ENCODE results near the gene NAV2.

NAV2 gene

GRCh38 chr11:20024172-20024935 lies 311.7 kb downstream of the NAV2 start:
- no peak for DNase-seq (ENCODE audit: low read depth)

- DNase-seq (ENCODE audit: low read depth) = no peak
Measured at GRCh38 chr11:20025332-20025840, 312.7 kb downstream of the NAV2 start.

GRCh38 chr11:20026629-20027555 lies 314.3 kb downstream of the NAV2 start:
- no peak for DNase-seq (ENCODE audit: low read depth)

- DNase-seq (ENCODE audit: low read depth) = no peak
Measured at GRCh38 chr11:20027556-20028013, 314.9 kb downstream of the NAV2 start.

DNA sequence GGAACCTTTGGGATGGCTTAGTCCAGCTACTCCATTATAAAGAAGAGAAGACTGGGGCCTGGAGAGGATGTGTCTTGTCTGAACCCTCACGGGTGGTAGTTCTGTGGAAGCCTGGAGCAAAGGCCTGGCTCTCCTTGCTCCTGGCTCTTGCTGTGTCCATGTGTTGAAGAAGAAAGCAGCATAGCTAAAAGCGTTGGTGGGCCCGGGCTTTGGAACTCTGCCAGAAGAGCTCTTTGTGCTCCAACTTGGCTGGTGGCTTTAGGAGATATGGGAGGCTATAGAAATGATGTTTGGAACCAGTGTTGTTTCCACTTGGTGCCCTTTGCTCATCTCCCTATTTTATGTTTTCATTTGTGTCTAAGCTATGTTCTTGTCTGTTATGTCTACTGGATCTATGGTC lies 316.6 kb downstream of the NAV2 start:
- no peak for DNase-seq (ENCODE audit: low read depth)

DNA sequence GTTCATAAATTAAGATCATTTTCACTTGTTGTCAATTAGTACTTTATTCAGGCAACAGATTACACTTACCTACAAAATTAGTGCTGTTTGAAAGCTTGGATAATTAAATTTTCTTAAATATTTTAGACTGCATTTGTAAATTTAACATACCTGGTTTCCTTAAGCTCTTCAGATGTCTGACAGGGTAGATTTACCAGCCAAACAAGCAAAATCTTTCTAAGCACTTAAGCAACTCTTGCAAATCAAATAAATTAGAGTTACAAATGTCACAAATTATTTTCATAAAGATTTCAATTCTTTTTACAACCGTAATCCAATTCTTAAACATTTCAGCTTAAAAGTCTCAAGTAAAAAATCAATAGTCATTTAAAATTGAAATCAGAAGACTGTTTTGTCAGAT lies 317.8 kb downstream of the NAV2 start:
- DNase-seq (ENCODE audit: low read depth) = no peak

- no peak for DNase-seq (ENCODE audit: low read depth)
Measured at GRCh38 chr11:20031155-20032001, 318.7 kb downstream of the NAV2 start.

DNA sequence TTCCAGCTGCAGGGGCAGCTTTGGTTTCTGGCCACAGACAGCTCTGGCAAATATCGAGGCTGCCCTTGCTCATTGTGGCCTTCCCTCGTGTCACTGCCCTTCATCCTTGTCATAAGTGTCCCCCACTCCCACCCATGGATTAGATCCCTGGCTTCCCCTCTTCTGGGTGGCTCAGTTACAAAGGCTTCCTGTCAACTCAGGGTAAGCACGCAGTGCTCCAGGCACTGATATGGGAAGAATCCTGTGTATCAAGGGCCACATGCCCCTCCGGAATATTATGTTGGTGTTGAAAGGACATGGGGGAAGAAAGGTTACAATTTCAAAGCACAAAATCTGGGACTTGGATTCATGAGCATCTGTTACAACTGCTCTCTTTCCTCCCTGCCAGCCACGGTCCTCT lies 319.5 kb downstream of the NAV2 start:
- no peak for DNase-seq (ENCODE audit: low read depth)

DNA sequence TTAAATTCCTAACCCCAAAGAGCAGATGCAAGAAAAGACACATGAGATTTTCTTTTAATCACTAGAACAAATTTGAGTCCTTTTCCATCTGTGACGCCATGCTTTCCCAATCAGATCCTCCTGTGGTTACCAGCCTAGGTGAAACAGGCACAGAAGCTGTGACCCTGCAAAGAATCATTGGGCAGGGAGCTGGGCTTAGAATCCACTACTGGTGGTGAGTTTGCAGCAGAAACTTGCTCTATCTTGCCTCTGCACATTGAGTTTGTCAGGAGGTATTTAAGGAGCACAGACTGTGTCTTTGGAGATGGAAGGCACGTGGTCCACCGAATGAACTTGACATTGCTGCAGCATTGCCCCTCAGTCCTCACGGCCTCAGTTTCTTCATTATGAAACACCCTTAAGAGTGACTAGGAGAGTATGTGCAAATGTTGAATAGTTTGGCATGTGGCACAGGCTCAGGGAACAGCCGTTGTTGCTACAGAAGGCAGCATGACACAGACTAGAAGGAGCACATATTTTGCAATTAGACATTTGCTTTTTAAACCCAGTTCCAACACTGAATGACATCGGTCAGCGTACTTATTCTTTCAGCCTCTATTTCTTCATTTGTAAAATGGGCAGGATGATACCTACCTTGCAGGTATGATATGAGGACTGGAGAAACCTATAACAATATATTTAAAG lies 320.1 kb downstream of the NAV2 start:
- DNase-seq (ENCODE audit: low read depth) = no peak

GRCh38 chr11:20033806-20034205 lies 321.2 kb downstream of the NAV2 start:
- DNase-seq (ENCODE audit: low read depth) = no peak

GRCh38 chr11:20034941-20035340 lies 322.3 kb downstream of the NAV2 start:
- no peak for DNase-seq (ENCODE audit: low read depth)

- no peak for DNase-seq (ENCODE audit: low read depth)
Measured at GRCh38 chr11:20035375-20035700, 322.7 kb downstream of the NAV2 start.

GRCh38 chr11:20035701-20036601 lies 323.3 kb downstream of the NAV2 start:
- no peak for DNase-seq (ENCODE audit: low read depth)

- no peak for DNase-seq (ENCODE audit: low read depth)
Measured at GRCh38 chr11:20036626-20037335, 324.1 kb downstream of the NAV2 start.

DNA sequence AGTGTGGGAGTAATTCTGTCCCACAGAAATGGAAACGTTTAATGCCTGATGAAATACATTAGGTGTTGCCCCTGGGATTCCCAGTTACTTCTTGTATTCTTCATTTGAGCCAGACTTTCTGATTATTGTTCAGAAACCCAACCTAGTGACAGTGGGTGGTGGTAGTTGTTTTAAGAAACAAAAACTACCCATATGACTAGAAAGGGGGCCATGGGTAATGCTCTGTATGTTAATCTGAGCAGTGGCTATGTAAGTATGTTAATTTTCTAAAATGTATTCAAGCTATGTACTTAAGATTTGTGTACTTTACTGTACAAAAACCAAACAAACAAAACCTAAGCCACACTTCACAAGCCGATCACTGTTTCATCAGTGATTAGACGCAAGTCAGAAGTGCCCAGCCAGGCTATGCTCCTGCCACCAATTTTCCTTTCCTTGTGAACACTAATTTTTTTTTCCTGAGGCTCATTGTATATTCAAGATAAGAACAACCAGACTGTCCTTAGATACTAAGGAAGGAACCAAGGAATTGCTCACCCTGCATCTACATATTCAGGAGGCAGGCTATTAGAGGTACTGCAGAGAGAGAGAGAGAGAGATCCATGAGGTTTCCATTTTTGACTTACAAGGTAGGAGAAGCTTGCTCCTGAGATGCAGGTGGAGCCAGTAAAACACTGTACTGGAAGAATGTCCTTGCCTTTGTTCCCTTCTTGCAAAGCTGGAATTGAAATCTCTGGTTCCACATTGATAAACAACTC lies 324.9 kb downstream of the NAV2 start:
- no peak for DNase-seq (ENCODE audit: low read depth)

GRCh38 chr11:20038412-20038811 lies 325.8 kb downstream of the NAV2 start:
- DNase-seq (ENCODE audit: low read depth) = no peak

DNA sequence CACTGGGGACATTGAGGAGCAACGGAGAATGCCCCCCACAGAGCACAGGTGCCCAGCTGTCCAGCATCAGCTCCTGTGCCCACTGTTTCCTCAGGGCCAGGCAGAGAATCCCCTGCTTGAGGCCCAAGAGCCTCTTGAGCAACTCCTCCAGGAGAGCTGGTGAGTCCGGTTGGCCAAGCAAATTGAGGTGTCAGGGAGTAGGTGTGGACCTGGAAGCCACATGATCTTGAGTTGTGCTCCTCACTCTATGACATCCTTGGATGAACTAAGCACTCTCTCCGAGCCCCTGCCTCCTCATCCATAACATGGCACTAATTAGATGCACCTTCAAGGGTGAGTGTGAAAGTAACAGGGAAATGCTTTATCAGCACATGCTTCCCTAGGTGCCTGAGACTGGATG lies 326.3 kb downstream of the NAV2 start:
- DNase-seq (ENCODE audit: low read depth) = no peak

DNA sequence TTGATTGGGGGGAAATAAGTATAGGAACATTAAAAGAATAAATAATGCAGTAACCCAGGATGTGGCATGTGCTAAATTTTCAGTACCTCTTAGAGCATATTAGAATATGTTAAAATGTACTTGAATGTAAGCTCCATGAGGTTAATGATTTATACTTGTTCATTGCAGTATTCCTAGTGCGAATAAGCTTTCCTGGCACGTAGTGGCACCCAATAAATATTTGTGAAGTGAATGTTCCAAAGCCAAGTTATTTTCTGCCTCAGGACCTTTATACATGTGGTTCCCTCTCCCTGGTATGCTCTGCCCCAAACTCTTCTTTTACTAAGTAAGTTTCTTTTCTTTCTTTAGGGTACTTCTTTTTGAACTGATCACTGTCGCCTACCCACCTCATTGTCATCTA lies 328.9 kb downstream of the NAV2 start:
- DNase-seq (ENCODE audit: low read depth) = no peak

- DNase-seq (ENCODE audit: low read depth) = no peak
Measured at GRCh38 chr11:20042045-20042639, 329.5 kb downstream of the NAV2 start.
